SKM-1 (cell line): ENCODE data around the gene GRWD1.

Experiments used
- DNase-seq: peaks from one replicate; lab custom pipeline; 2025; ENCODE audit not compliant: unreplicated experiment; lab: John Stamatoyannopoulos, UW

The GRWD1 gene

DNA sequence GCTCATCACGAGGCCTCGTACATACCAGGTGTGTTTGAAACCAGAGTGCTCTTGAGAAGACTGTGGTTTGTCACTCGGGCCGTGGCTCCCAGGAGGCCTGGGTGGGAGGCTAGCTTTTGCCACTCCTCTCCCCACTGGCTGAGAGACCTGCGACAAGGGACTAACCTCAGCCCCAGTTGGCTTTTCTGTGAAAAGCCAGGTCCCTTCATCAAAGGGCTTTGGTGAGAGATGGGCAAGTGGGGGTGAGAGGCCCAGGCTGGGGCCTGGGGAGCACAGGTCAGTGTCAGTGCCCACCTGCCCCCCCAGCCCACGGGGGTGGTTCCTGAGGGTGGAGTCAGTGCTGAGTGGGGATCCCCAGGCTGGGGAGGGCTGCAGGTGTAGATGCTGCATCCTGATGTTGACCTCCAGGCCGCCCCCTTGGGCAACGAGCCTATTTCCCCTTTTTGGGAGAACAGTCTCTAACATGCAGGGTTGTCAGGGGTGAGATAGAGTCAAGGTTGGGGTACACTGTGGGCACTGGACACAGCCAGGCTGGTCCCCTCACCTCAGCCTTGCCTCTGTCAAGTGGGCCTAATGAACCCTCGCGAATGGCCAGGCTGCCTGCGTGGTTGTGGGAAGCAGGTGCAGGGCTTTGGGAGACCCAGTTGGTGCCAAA, 10.3 kb downstream of the GRWD1 start:
- no peak for DNase-seq

DNA sequence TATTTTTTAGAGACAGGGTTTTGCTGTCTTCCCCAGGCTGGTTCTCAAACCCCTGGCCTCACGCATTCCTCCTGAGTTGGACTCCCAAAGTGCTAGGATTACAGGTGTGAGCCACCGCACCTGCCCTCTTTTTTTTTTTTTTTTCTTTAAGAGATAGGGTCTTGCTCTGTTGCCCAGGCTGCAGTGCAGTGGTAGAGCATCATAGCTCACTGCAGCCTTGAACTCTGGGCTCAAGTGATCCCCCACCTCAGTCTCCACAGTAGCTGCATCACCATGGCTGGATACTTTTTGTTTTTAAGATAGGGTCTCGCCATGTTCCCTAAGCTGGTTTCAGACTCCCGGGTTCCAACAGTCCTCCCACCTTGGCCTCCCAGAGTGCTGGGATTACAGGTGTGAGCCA, 11.1 kb downstream of the GRWD1 start:
- no peak for DNase-seq

DNA sequence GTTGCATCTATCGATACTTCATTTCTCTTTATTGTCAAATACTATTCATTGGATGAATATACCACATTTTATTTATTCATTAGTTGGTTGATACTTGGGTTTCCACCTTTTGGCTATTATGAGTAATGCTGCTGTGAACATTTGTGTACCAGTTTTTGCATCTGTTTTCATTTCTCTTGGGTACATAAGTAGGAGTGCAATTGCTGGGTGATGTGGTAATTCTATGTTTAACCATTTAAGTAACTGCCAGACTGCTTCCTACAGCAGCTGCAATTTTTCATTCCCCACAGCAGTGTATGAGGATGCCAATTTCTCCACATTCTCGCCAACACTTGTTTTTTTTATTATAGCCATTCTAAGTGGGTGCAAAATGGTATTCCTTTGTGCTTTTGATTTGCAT, 12.2 kb downstream of the GRWD1 start:
- no peak for DNase-seq

DNA sequence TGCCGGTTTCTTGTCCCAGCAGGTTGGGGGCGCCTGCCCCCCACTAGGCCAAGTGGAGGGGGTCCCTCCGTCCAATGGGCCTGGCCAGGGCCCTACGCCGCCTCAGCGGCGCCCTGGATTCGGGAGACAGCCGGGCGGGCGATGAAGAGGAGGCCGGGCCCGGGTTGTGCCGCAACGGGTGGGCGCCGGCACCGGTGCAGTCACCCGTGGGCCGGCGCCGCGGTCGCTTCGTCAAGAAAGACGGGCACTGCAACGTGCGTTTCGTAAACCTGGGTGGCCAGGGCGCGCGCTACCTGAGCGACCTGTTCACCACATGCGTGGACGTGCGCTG, 15.8 kb downstream of the GRWD1 start:
- no peak for DNase-seq

DNA sequence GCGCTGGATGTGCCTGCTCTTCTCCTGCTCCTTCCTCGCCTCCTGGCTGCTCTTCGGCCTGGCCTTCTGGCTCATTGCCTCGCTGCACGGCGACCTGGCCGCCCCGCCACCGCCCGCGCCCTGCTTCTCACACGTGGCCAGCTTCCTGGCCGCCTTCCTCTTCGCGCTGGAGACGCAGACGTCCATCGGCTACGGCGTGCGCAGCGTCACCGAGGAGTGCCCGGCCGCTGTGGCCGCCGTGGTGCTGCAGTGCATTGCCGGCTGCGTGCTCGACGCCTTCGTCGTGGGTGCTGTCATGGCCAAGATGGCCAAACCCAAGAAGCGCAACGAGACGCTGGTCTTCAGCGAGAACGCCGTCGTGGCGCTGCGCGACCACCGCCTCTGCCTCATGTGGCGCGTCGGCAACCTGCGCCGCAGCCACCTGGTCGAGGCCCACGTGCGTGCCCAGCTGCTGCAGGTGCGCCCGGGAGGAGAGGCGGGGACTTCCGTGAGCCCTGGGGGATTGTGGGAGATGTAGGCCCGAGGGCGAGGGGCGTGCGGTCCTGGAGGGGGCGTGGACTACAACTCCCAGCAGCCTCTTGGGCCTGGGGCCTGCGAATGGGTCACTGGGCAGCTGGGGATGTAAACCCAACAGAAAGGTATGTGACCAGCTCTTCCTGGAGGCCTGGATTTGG, 16.3 kb downstream of the GRWD1 start:
- no peak for DNase-seq

DNA sequence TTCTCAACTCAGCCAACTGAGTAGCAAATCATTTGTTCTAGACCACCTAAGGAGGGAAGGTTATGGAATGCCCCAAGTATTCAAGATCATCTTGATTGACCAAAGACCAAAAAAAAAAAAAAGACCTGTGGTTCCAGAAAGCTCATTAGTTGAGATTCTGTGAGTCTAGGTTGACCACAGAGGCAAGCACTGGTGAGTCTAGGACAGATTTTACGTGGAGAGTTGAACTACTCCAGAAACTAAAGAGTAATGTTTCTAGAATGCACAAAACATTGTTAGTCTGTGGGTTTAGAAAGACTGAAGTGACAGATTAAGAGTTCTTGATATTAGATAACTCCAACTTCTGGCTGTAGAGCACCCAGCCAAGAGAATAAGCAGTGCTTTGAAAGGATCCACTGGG, 19.4 kb downstream of the GRWD1 start:
- no peak for DNase-seq

DNA sequence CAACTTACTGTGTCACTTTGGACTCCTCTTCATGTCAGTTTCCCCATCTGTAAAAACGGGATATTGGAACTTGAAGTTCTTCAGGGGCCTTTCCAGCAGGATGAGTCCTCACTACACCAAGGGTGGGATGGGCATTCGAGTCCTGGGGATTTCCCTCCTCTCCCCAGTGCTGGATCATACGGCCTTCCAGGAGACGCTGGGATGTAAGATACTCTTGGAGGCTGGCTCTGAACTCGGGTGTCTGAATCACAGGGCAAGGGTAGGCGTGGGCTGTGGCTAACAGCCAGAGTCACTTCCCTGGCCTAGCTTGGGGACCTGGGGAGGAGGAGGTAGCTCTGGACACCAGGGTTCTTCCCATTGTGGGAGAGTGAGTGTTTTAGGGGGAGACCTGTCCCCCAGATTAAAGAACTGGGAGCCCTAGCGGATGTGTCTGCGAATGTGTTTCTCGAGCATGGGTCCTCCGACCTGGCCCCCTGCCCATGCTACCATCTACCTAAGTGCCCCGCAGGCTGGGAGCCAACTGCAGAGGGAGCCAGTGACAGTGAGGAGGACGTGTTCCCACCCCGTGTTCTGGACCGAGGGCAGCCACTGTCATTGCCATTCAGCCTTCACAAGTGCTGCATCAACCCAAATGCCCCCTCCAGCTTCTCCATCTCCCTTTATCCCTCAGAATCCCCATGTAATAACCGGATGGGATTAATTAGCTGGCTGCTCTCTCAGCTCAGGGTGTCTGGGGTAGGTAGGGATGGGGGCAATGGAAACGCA, 21.0 kb downstream of the GRWD1 start:
- DNase-seq: no peak

DNA sequence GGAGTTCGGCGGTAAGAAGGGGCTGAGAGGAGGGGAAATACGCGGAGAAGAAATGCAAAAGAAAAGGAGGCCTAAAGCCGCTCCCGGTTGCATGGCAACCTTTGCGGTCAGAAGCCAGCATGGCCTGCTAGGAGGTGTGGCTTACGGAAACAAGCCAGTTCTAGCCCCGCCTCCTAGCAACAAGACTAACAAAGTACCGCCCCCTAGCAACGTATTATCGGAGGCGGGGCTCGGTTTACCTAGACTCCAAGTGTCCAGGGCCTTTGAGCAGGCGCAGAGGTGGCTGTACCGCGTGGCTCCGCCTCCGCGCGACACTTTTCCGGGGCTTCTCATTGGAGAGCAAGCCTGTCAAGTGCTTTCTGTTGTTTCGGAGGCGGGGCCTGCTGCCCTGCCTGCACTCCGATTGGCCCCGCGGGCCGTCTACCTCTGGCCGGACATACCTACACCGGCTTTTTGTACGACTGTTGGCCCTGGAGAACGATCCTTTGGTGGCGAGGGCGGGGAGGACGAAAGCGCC, 23.0 kb downstream of the GRWD1 start:
- DNase-seq: peak; percentile 98

DNA sequence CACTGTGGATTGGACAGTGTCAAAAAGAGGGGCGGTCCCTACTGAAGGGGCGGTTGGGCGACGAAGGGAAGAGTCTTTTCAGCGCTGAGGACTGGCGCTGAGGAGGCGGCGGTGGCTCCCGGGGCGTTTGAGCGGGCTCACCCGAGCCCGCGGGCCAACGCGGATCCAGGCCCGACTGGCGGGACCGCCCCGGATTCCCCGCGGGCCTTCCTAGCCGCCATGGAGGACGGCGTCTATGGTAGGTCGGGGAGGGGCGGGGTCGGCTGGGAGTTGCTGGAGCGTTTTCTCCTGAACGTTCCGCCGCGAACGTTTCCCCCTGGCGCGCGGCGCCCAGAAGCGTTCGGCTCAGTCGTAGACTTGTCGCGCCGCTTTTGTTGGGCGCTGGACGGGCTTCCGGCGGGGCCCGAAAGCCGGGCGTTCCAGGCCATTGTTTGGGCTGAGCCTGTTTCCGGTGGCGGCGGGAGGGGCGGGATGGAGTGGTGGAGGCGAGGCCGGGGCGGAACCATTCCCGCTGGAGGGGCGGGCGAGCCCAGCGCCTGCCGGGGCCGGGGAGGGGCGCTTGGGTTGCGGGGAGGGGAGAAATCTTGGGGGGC, 23.6 kb downstream of the GRWD1 start, which contains the start of gene CYTH2:
CYTH2 (plus strand) TSS at position 81 of the 593 bp plus-strand sequence; CDS start at position 220, 139 bp downstream.
- DNase-seq: no peak

DNA sequence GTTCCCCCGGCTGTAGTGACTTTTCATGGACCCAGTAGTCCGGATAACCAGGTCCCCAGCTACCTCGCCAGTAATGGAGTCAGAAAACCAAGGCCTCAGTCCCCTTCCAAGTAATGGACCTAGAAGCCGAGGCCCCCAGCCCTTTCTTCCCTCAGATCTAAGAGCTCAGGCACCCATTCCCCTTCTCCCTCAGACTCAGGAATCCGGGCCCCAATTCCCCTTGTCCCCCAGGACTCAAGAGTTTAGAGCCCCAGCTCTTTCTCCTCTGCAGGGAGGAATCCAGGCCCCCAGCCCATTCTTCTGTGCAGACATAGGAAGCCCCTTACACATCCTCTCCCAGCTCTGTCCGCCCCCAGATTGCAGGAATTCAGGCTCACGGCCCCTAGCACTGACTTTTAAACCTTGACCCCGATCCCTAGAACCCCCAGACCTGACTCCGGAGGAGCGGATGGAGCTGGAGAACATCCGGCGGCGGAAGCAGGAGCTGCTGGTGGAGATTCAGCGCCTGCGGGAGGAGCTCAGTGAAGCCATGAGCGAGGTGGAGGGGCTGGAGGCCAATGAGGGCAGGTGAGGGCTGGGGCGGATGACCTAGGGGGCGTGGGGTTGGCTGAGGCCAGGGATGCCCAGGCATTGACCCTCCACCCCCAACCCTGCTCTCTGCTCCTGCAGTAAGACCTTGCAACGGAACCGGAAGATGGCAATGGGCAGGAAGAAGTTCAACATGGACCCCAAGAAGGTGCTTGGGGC, 24.3 kb downstream of the GRWD1 start:
- no peak for DNase-seq

DNA sequence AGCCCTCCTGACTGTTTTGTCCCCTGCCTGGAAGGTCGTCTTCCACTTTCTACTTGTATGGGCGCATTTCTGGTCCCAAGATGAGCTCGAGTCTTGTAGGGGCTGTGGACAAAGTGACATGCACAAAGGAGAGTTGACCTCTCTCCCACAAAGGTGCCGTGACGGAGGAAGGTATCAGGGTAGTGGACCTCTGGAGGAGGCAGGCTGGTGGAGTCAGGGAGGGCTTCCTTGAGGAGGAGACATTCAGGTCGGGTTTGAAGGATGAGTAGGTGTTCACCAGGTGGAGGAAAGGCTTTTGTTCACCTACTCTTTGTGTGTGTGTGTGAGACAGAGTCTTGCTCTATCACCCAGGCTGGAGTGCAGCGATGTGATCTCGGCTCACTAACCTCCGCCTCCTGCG, 25.1 kb downstream of the GRWD1 start:
- DNase-seq: no peak

DNA sequence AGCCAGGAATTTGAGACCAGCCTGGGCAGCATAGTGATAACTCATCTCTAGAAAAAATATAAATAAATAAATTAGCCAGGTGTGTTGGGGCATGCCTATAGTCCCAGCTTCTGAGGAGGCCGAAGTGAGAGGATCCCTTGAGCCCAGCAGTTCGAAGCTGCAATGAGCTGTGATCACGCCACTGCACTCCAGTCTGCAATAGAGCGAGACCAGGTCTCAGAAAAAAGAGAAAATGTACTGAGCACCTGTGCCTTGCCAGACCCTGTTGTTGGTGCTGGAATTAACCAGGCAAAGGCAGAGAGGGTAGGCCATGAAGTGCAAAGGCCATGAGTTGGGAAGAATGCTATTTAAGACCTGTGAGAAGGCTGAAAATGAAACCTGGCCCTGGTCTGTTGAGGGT, 26.1 kb downstream of the GRWD1 start:
- DNase-seq: no peak

DNA sequence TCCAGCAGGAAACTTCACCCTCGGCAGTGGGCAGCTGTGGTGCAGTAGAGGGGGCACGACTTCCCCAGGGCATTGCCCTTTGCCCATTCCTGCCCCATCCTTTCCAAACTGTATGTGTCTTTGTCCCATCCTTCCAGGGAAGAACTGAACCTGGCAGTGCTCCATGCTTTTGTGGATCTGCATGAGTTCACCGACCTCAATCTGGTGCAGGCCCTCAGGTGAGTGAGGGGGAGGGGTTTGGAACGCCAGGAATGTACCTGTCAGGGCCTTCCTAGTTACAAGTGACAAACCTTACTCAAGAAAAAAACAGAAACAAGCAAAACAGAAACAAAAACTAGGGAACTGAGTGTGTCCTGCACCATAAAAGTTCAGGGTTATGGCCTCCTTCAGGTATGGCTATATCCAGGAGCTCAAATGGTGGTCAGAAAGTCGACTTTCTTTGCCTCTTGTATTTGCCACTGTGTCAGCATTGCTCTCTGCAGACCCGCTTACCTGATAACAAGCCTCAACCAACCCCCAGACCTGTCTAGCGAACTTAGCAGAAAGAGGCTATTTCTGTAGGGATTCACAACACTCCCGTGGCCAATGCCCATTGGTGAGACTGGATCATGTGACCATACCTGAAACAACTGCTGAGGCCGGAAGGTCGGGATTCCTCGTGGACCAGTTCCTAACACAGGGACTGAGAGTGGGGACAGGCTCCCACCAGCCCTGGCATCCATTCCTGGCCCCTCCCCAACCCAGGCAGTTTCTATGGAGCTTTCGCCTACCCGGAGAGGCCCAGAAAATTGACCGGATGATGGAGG, 27.6 kb downstream of the GRWD1 start:
- DNase-seq: no peak

DNA sequence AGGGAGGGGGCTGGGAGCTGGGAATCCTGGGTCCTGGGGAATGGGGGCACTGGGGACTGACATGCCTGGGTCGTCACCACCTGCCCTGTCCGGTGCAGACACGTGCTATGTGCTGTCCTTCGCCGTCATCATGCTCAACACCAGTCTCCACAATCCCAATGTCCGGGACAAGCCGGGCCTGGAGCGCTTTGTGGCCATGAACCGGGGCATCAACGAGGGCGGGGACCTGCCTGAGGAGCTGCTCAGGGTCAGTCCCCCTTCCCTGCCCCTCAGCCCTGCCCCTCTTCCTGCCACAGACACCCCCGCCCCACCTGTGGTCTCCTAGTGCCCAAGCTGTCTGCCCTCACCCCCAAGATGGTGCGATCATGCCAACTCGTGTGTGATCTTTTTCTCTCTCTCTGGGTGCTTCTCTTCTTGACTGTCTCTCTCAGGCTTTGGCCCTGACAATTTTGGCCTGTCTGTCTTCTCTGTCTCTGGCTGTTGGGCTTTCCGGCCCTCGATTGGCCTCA, 28.4 kb downstream of the GRWD1 start:
- DNase-seq: no peak

DNA sequence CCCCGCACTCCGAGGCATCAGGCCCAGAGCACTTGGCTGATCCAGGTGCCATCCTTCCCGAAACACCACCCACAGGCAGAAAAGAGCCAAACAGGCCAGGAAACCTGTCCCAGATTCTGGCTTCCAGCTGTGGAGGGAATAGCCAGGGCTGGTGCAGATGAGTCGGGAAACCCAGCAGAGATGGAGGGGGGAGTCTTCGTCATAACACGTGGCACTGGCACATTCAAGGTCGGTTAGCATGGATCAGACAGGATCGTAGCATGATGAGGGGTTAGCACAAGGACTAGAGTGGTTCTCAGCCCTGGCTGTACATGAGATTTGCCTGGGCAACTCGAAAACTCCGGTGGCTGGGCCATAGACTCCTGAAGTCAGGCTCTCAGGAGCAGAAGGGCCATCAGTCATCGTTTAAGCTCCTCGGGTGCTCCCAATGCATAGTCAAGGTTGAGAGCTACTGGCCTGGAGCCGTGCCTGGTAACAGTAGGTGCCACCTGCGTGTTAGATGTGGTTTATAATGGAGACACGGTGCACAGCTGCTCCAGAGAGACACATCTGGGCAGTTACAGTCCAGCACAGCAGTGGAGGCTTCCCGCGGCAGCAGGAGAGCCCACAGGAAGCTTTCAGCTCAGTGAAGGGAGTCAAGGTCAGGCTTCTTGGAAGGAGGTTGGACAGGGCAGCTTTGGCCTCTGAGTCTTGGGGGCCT, 29.7 kb downstream of the GRWD1 start:
- no peak for DNase-seq

DNA sequence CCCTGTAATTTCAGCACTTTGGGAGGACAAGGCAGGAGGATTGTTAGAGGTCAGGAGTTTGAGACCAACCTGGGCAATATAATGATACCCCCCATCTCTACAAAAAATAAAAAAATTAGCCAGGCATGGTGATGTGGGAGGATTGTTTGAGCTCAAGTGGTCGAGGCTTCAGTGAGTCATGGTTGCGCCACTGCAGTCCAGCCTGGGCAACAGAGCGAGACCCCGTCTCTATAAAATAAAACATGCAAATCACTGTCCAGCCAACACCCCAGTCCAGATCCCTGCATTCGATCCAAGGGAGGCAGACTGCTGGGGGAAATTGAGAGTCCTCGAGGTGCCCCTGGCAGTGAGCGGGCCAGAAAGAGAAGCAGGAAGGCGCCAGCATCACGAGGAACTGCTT, 30.4 kb downstream of the GRWD1 start:
- no peak for DNase-seq

DNA sequence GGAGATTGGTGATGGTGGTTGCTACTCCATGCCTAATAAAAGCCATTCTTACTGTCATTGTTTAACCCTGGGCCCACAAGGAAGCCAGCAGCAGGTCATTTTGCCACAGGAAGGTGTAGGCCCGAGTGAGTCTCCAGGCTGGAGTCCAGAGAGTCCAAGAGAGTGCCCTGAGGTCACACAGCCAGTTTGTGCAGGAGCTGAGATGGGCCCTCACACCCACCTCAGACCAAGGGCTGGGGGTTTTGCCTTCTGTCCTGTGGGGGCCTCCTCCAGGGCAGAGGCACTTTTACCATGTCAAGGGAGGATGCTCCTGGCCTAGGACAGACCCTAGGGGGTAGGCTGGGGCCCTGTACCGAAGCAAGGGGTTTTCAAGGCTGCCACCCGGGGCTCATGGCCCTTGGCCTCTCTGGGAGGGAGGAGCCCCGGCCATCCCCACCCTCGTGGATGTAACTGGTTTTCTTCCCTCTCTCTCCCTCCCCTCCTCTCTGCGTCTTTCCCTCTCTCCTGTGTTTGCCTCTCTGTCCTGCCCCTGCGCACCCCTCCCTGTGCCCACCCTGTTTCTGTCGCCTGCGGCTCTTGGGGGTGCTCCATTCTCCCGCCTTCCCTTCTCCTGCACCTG, 31.4 kb downstream of the GRWD1 start:
- DNase-seq: no peak

DNA sequence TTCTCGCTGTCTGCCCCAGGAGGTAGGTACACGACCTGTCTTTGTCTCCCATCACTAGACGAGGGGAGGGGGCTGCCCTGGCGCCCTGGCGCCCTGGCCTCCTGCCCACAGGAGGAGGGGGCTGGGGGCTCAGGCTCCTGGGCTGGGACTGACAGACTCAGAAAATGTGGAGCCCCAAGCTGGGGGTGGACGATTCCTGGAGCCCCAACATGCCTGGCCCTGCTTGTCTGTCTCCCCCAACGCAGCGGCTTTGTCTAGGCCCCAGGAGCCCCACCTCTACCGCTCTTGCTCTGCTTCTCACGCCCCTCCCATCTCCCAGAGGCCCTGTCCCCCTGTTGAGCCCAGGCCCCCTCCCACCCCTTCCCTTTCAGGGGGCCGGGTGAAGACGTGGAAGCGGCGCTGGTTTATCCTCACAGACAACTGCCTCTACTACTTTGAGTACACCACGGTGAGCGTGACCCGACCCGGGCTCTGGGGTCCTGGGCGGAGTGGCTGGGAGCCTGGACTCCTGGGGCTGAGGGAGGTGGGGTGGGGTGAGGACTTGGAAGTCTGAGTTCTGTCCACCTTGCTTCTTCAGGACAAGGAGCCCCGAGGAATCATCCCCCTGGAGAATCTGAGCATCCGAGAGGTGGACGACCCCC, 32.0 kb downstream of the GRWD1 start:
- DNase-seq: no peak
